Jurkat, Clone E6-1 (cell line): ENCODE data around the gene ZC3H7A.

Source experiments
- DNase-seq: peaks from one replicate; pipeline ENCODE4 v3.0.0-alpha.2; 2011; ENCODE audit warnings: low read depth, low spot score
- H3K4me3 ChIP-seq: 2 replicates; pipeline ENCODE4 v1.5.1; 2011; ENCODE audit warnings: mild to moderate bottlenecking, low read length, control low read depth, moderate library complexity

Gene ZC3H7A

GRCh38 chr16:11743308-11744074, 53.6 kb downstream of the ZC3H7A start:
- H3K4me3 ChIP-seq = peak overlapping the region; percentile 77
- DNase-seq = no peak

DNA sequence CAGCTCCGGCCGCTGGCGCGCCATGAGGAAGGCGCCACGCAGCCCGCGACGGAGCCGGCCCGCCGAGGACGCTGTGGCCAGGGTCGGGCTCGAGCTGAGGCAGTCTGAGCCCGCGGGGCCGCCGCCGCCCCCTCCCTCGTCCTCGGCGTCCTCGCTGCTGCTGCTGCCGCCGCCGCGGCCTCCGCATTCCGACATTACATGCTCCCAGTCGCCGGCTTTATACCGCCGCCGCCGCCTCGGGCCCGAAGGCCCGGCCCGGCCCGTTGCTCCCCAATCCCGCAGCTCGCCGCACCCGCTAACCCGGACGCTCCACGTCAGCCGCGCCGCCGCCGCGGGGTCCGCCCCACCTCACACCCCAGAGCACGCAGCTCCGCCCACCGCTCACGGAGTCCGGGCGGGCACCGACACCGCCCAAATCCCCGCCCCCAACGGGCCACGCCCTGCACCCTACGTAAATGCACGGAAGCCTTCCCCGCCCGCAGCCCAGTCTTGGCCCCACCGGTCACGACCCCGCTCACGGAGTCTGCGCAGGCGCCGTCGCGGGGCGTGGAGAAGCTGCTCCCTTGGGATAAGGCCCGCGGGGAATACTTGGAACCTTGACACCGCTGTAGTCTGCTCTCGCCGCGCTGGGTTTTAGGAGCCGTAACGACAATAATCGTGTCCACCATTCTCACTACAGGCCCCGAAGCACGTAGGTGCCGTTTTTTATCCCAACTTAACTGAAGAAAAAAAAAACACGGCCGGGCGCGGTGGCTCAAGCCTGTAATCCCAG, 54.3 kb downstream of the ZC3H7A start, which contains the start of gene TXNDC11:
Gene TXNDC11, minus strand, starts transcription at position 322 of the 772 bp plus-strand sequence. Its CDS starts 127 bp downstream, at position 195.
- peak; percentile 94 for DNase-seq

GRCh38 chr16:11742093-11742535, 54.9 kb downstream of the ZC3H7A start:
- DNase-seq = no peak
- H3K4me3 ChIP-seq = peak overlapping the region; percentile 77

More for the DNA sequence above, 54.3 kb downstream of the ZC3H7A start, which contains the start of gene TXNDC11:
- peak within 1 kb of the TSS; percentile 77 for H3K4me3 ChIP-seq

GRCh38 chr16:11740567-11740966, 56.5 kb downstream of the ZC3H7A start:
- H3K4me3 ChIP-seq = no peak overlapping the region
- no peak for DNase-seq

GRCh38 chr16:11738742-11739544, 58.1 kb downstream of the ZC3H7A start:
- DNase-seq = no peak
- H3K4me3 ChIP-seq = no peak overlapping the region

- no peak overlapping the region for H3K4me3 ChIP-seq
- no peak for DNase-seq
Observed at GRCh38 chr16:11737713-11738112, 59.3 kb downstream of the ZC3H7A start.

DNA sequence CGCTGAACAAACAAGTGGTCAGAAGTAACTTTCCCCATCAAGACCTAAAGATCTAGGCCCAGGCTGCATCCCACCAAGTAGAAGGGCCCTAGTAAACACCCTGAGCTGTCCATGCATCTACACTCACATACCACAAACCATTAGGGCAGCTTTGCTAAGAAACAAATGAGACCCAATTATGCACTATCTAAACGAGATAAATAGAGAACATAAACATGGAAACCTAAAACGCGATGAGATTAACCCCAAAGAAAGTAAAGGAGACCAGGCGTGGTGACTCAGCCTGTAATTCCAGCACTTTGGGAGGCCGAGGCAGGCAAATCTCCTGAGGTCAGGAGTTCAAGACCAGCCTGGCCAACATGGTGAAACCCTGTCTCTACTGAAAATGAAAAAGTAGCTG, 60.2 kb downstream of the ZC3H7A start:
- no peak overlapping the region for H3K4me3 ChIP-seq
- DNase-seq = no peak

- no peak for DNase-seq
- no peak overlapping the region for H3K4me3 ChIP-seq
Observed at GRCh38 chr16:11735787-11736186, 61.3 kb downstream of the ZC3H7A start.

- no peak overlapping the region for H3K4me3 ChIP-seq
- no peak for DNase-seq
Observed at GRCh38 chr16:11734653-11735043, 62.4 kb downstream of the ZC3H7A start.

DNA sequence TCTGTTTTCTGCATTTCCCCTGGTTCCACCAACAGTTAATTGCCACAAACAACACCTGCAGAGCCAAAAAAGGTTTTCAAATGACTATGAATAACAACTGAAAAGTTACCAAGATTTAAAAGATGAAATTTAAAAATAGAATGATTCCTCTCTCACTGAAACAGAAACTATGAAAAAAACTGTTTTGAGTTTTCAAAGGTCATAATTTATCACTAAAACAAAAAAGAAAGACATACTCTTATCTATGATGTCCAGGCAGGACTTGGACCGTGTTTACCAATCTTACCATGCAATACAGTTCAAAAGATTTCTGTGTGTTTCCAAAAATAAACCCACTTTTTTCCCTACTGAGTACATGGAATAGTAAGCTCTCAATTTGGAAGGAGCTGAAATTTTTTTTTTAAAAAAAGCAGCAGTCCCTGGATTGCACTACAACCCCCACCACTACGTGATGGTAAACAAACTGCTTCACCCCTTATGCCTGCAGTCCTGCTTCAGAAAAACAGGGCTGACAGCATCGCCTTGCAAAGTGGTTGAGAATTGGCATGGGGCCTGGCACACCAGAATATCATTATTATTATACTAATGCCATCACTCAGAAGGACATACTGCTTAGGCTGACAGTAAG, 62.9 kb downstream of the ZC3H7A start:
- H3K4me3 ChIP-seq = no peak overlapping the region
- no peak for DNase-seq

GRCh38 chr16:11731222-11731621, 65.8 kb downstream of the ZC3H7A start:
- no peak overlapping the region for H3K4me3 ChIP-seq
- DNase-seq = no peak

- DNase-seq = no peak
- H3K4me3 ChIP-seq = no peak overlapping the region
Observed at GRCh38 chr16:11729787-11730186, 67.3 kb downstream of the ZC3H7A start.

DNA sequence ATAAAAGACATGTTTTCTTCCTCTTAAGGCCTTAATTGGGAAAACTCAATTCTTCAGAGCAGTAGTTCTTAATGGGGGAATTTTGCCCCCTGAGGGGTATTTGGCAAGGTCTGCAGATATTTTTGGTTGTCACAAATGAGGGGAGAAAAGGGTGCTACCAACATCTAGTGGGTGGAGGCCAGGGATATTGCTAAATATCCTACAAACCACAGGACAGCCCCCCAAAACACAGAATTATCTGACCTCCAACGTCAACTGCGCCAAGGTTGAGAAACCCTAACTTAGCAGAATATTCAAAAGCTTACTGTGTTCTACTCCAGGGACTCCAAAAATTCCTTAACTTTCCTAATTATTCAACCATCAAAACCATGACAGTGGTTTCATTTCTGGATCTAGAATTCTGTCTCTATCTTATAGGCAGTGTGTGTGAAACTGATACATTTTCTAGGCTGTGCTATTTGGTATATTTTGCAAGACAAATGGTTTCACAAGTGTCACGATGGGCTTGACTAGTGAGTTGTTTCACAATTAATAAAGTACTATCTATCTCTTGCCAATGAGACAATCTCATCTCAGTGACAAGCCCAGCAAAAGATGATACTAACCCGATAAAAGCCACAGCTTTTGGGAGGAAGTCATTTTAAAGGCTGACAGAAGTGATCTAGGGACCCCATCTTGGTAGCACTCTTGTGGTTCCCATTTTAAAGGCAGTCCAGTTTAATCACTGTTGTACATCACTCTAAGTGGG, 69.1 kb downstream of the ZC3H7A start:
- DNase-seq = no peak
- H3K4me3 ChIP-seq = no peak overlapping the region

- no peak for DNase-seq
Observed at GRCh38 chr16:11726008-11726407, 71.0 kb downstream of the ZC3H7A start.

GRCh38 chr16:11725457-11725856, 71.6 kb downstream of the ZC3H7A start:
- H3K4me3 ChIP-seq = no peak overlapping the region
- no peak for DNase-seq

More at GRCh38 chr16:11726008-11726407, 71.0 kb downstream of the ZC3H7A start:
- no peak overlapping the region for H3K4me3 ChIP-seq

GRCh38 chr16:11722468-11722808, 74.6 kb downstream of the ZC3H7A start:
- no peak for DNase-seq

GRCh38 chr16:11721781-11722467, 75.1 kb downstream of the ZC3H7A start:
- H3K4me3 ChIP-seq = no peak overlapping the region
- DNase-seq = no peak

More at GRCh38 chr16:11722468-11722808, 74.6 kb downstream of the ZC3H7A start:
- no peak overlapping the region for H3K4me3 ChIP-seq

DNA sequence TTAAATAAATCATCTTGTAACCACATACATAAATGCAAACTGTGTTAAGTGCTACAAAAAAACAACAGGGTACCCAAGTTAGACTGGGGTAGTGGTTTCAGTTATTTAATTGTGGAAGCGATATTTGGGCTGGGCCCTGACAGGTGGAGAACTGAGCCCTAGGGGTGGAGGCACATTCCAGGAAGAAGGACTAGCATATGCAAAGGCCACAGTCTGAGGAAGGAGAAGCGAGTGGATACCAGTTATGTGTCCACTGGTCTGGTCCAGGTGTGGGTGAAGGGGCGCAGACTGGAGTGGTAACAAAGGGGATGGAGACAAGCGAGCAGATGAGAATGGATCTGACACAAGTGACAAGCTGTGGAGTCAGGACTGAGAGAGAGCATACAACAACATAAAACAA, 77.3 kb downstream of the ZC3H7A start:
- H3K4me3 ChIP-seq = no peak overlapping the region
- no peak for DNase-seq
